NT2/D1 (cell line): ENCODE measurements around the gene RGS17.

Source experiments
- DNase-seq: peaks from one replicate; pipeline ENCODE4 v3.0.0-alpha.2; 2011; ENCODE audit warnings: low read depth, low spot score
- H3K27me3 ChIP-seq: 2 replicates; pipeline ENCODE4 v1.6.0; 2011; ENCODE audit warnings: mild to moderate bottlenecking; ENCODE audit not compliant: insufficient read length, insufficient read depth
- H3K36me3 ChIP-seq: 2 replicates; pipeline ENCODE4 v1.6.1; 2011; ENCODE audit warnings: mild to moderate bottlenecking, low read length, mixed read lengths; ENCODE audit not compliant: insufficient read depth, insufficient read length
- H3K4me1 ChIP-seq: 2 replicates; pipeline ENCODE4 v1.5.1; 2011; ENCODE audit not compliant: insufficient read depth, insufficient read length
- H3K4me3 ChIP-seq: 2 replicates; pipeline ENCODE4 v1.5.1; 2011; ENCODE audit warnings: low read depth; ENCODE audit not compliant: insufficient read length
- H3K9ac ChIP-seq: 2 replicates; pipeline ENCODE4 v1.6.0; 2011; ENCODE audit warnings: low read depth; ENCODE audit not compliant: insufficient read length
- H3K9me3 ChIP-seq: 2 replicates; pipeline ENCODE4 v1.5.1; 2011; ENCODE audit warnings: mild to moderate bottlenecking, low read length; ENCODE audit not compliant: insufficient read depth
- SUZ12 ChIP-seq: IDR thresholded peaks from 2 replicates; pipeline ENCODE4 v1.6.1; 2011; ENCODE audit not compliant: insufficient read length, insufficient read depth; ENCODE audit errors: extremely low read depth
- YY1 ChIP-seq: IDR thresholded peaks from 2 replicates; pipeline ENCODE4 v1.6.1; 2011; ENCODE audit not compliant: insufficient read length, insufficient read depth
- ZNF274 ChIP-seq: IDR thresholded peaks from 2 replicates; pipeline ENCODE4 v1.6.1; 2011; ENCODE audit warnings: mild to moderate bottlenecking, low read depth, low read length

The RGS17 gene

GRCh38 chr6:152959333-152959732 is 171.7 kb downstream of the RGS17 start:
- TF ChIP-seq ZNF274 (no peak), YY1 (no peak)
- no peak for DNase-seq
- Histone ChIP-seq H3K36me3 (no peaks in the 10 kb centered on the region), H3K9ac (no peak overlapping the region), H3K4me1 (no peaks in the 10 kb centered on the region), H3K9me3 (peaks cover 6% of the 10 kb centered on the region), H3K27me3 (no peaks in the 10 kb centered on the region), H3K4me3 (no peak overlapping the region)

- DNase-seq = no peak
- no peaks in the 10 kb centered on the region for H3K36me3 ChIP-seq
- no peaks in the 10 kb centered on the region for H3K4me1 ChIP-seq
- no peak overlapping the region for H3K9ac ChIP-seq
- H3K4me3 ChIP-seq = no peak overlapping the region
- TF ChIP-seq ZNF274 (no peak), SUZ12 (no peak), YY1 (no peak)
- peaks cover 6% of the 10 kb centered on the region for H3K9me3 ChIP-seq
- H3K27me3 ChIP-seq = no peaks in the 10 kb centered on the region
Observed at GRCh38 chr6:152957796-152958195, 173.3 kb downstream of the RGS17 start.
